Activated T-helper 17 cell treated with anti-CD3 and anti-CD28 coated beads, Interleukin-2, amount 50 U/mL, for 72 hours (primary cell): Measurements from ENCODE around the gene SLC15A5. TPM values are rescaled to one million over a fixed set of nuclear protein-coding genes. Genes with fewer than 3 reads are reported as not detected.

Experiments used
- ATAC-seq: fragments of 150-1000 bp; cut with Tn5 transposase; replicated peaks from 2 replicates; pipeline ENCODE4 v1.10.0; 2021; ENCODE audit warnings: mild to moderate bottlenecking, moderate library complexity
- H3K27ac Mint-ChIP-seq: one replicate; pipeline ENCODE4 v1.8.0; 2022; ENCODE audit warnings: mixed read lengths
- H3K27me3 Mint-ChIP-seq: one replicate; pipeline ENCODE4 v1.8.0; 2022; ENCODE audit warnings: mixed read lengths
- H3K36me3 Mint-ChIP-seq: one replicate; pipeline ENCODE4 v1.8.0; 2022; ENCODE audit warnings: low read depth, mild to moderate bottlenecking, mixed read lengths
- H3K4me1 Mint-ChIP-seq: one replicate; pipeline ENCODE4 v1.8.0; 2022; ENCODE audit warnings: mixed read lengths
- H3K4me3 Mint-ChIP-seq: one replicate; pipeline ENCODE4 v1.8.0; 2022; ENCODE audit warnings: mild to moderate bottlenecking, mixed read lengths
- H3K9me3 Mint-ChIP-seq: one replicate; pipeline ENCODE4 v1.8.0; 2022; ENCODE audit warnings: mixed read lengths
- total RNA-seq, 2 donors: library from RNA; stranded (reverse); gene quantifications; one replicate each; pipeline ENCODE4 v1.2.3, GENCODE V29; 2022

Gene SLC15A5
- total RNA-seq, 2 donors from 2014 or later, result not detected

GRCh38 chr12:16285586-16285985 is 8.1 kb upstream of the SLC15A5 start:
- no peak for ATAC-seq
- Mint-ChIP-seq H3K27me3 (no peaks in the 10 kb centered on the region), H3K36me3 (no peaks in the 10 kb centered on the region), H3K4me1 (no peaks in the 10 kb centered on the region), H3K27ac (no peak overlapping the region), H3K9me3 (peaks cover 8% of the 10 kb centered on the region), H3K4me3 (no peak overlapping the region)

- H3K36me3 Mint-ChIP-seq, result no peaks in the 10 kb centered on the region
- H3K4me1 Mint-ChIP-seq, result no peaks in the 10 kb centered on the region
- no peak overlapping the region for H3K4me3 Mint-ChIP-seq
- H3K27me3 Mint-ChIP-seq, result no peaks in the 10 kb centered on the region
- no peak overlapping the region for H3K27ac Mint-ChIP-seq
- no peak for ATAC-seq
- H3K9me3 Mint-ChIP-seq, result peaks cover 4% of the 10 kb centered on the region
These were observed 5.5 kb upstream of the SLC15A5 start for GRCh38 chr12:16282978-16283377.

- ATAC-seq, result no peak
- Mint-ChIP-seq H3K36me3 (no peaks in the 10 kb centered on the region), H3K4me3 (no peak overlapping the region), H3K4me1 (no peaks in the 10 kb centered on the region), H3K27me3 (no peaks in the 10 kb centered on the region), H3K9me3 (no peaks in the 10 kb centered on the region), H3K27ac (no peak overlapping the region)
These were observed 4.6 kb upstream of the SLC15A5 start for GRCh38 chr12:16282081-16282480.

- H3K4me1 Mint-ChIP-seq, result no peaks in the 10 kb centered on the region
- no peak for ATAC-seq
- no peaks in the 10 kb centered on the region for H3K27me3 Mint-ChIP-seq
- H3K4me3 Mint-ChIP-seq, result no peak overlapping the region
- no peak overlapping the region for H3K27ac Mint-ChIP-seq
- H3K9me3 Mint-ChIP-seq, result peaks cover 5% of the 10 kb centered on the region
- H3K36me3 Mint-ChIP-seq, result no peaks in the 10 kb centered on the region
These were observed 3.7 kb upstream of the SLC15A5 start for GRCh38 chr12:16281157-16281556.

- Mint-ChIP-seq H3K4me3 (no peak overlapping the region), H3K27ac (no peak overlapping the region), H3K9me3 (peaks cover 9% of the 10 kb centered on the region), H3K4me1 (no peaks in the 10 kb centered on the region), H3K36me3 (no peaks in the 10 kb centered on the region), H3K27me3 (no peaks in the 10 kb centered on the region)
- ATAC-seq, result no peak
These were observed 5.3 kb downstream of the SLC15A5 start for GRCh38 chr12:16272222-16272621.

GRCh38 chr12:16271062-16271461 is 6.4 kb downstream of the SLC15A5 start:
- Mint-ChIP-seq H3K27me3 (no peaks in the 10 kb centered on the region), H3K9me3 (peaks cover 4% of the 10 kb centered on the region), H3K36me3 (no peaks in the 10 kb centered on the region), H3K27ac (no peak overlapping the region), H3K4me3 (no peak overlapping the region), H3K4me1 (no peaks in the 10 kb centered on the region)
- ATAC-seq, result no peak

GRCh38 chr12:16269946-16270345 is 7.5 kb downstream of the SLC15A5 start:
- Mint-ChIP-seq H3K36me3 (no peaks in the 10 kb centered on the region), H3K9me3 (peaks cover 2% of the 10 kb centered on the region), H3K27ac (no peak overlapping the region), H3K27me3 (no peaks in the 10 kb centered on the region), H3K4me1 (no peaks in the 10 kb centered on the region), H3K4me3 (no peak overlapping the region)
- ATAC-seq, result no peak

GRCh38 chr12:16266085-16266484 is 11.4 kb downstream of the SLC15A5 start:
- ATAC-seq, result no peak
- H3K27me3 Mint-ChIP-seq, result no peaks in the 10 kb centered on the region
- H3K4me3 Mint-ChIP-seq, result no peak overlapping the region
- H3K4me1 Mint-ChIP-seq, result no peaks in the 10 kb centered on the region
- peaks cover 12% of the 10 kb centered on the region for H3K9me3 Mint-ChIP-seq
- H3K36me3 Mint-ChIP-seq, result no peaks in the 10 kb centered on the region
- no peak overlapping the region for H3K27ac Mint-ChIP-seq

- H3K27ac Mint-ChIP-seq, result no peak overlapping the region
- no peak for ATAC-seq
- H3K27me3 Mint-ChIP-seq, result no peaks in the 10 kb centered on the region
- H3K4me3 Mint-ChIP-seq, result no peak overlapping the region
- H3K9me3 Mint-ChIP-seq, result peaks cover 12% of the 10 kb centered on the region
- no peaks in the 10 kb centered on the region for H3K36me3 Mint-ChIP-seq
- H3K4me1 Mint-ChIP-seq, result no peaks in the 10 kb centered on the region
These were observed 15.5 kb downstream of the SLC15A5 start for GRCh38 chr12:16261944-16262475.

- no peak overlapping the region for H3K27ac Mint-ChIP-seq
- H3K4me3 Mint-ChIP-seq, result no peak overlapping the region
- ATAC-seq, result no peak
- H3K9me3 Mint-ChIP-seq, result peaks cover 12% of the 10 kb centered on the region
- H3K27me3 Mint-ChIP-seq, result no peaks in the 10 kb centered on the region
- no peaks in the 10 kb centered on the region for H3K36me3 Mint-ChIP-seq
- no peaks in the 10 kb centered on the region for H3K4me1 Mint-ChIP-seq
These were observed 17.3 kb downstream of the SLC15A5 start for GRCh38 chr12:16260206-16260605.

- H3K27ac Mint-ChIP-seq, result no peak overlapping the region
These were observed 18.5 kb downstream of the SLC15A5 start for GRCh38 chr12:16258963-16259362.

GRCh38 chr12:16246264-16246663 is 31.2 kb downstream of the SLC15A5 start:
- peaks cover 15% of the 10 kb centered on the region for H3K9me3 Mint-ChIP-seq
- H3K36me3 Mint-ChIP-seq, result no peaks in the 10 kb centered on the region
- ATAC-seq, result no peak
- no peak overlapping the region for H3K27ac Mint-ChIP-seq
- H3K27me3 Mint-ChIP-seq, result no peaks in the 10 kb centered on the region
- H3K4me1 Mint-ChIP-seq, result no peaks in the 10 kb centered on the region
- no peak overlapping the region for H3K4me3 Mint-ChIP-seq

More at GRCh38 chr12:16258963-16259362, 18.5 kb downstream of the SLC15A5 start:
- H3K4me1 Mint-ChIP-seq, result no peaks in the 10 kb centered on the region
- no peaks in the 10 kb centered on the region for H3K27me3 Mint-ChIP-seq
- no peak overlapping the region for H3K4me3 Mint-ChIP-seq
- H3K36me3 Mint-ChIP-seq, result no peaks in the 10 kb centered on the region
- no peak for ATAC-seq
- H3K9me3 Mint-ChIP-seq, result peaks cover 4% of the 10 kb centered on the region

GRCh38 chr12:16245209-16245608 is 32.3 kb downstream of the SLC15A5 start:
- Mint-ChIP-seq H3K4me1 (no peaks in the 10 kb centered on the region), H3K27ac (no peak overlapping the region), H3K27me3 (no peaks in the 10 kb centered on the region), H3K4me3 (no peak overlapping the region), H3K36me3 (no peaks in the 10 kb centered on the region), H3K9me3 (peaks cover 12% of the 10 kb centered on the region)
- ATAC-seq, result no peak

- H3K27me3 Mint-ChIP-seq, result no peaks in the 10 kb centered on the region
- H3K4me1 Mint-ChIP-seq, result no peaks in the 10 kb centered on the region
- H3K36me3 Mint-ChIP-seq, result no peaks in the 10 kb centered on the region
- no peak overlapping the region for H3K4me3 Mint-ChIP-seq
- H3K27ac Mint-ChIP-seq, result no peak overlapping the region
- no peak for ATAC-seq
- peaks cover 12% of the 10 kb centered on the region for H3K9me3 Mint-ChIP-seq
These were observed 33.7 kb downstream of the SLC15A5 start for GRCh38 chr12:16243487-16244412.

- H3K4me1 Mint-ChIP-seq, result no peaks in the 10 kb centered on the region
- no peaks in the 10 kb centered on the region for H3K36me3 Mint-ChIP-seq
- no peaks in the 10 kb centered on the region for H3K27me3 Mint-ChIP-seq
- no peak overlapping the region for H3K4me3 Mint-ChIP-seq
- H3K27ac Mint-ChIP-seq, result no peak overlapping the region
- ATAC-seq, result no peak
- peaks cover 7% of the 10 kb centered on the region for H3K9me3 Mint-ChIP-seq
These were observed 36.1 kb downstream of the SLC15A5 start for GRCh38 chr12:16241346-16241745.
